ENCODE data around the gene ARMC5. TPM values are rescaled to one million over a fixed set of nuclear protein-coding genes. Genes with fewer than 3 reads are reported as not detected.
A peak's percentile ranks its signal among the peaks of the same experiment; 100 is the strongest.
"Not testable (repeated sequence)": the region's sequence is repeated elsewhere in the genome, so short reads cannot be mapped to it uniquely, and the experiment has no call there.

Gene ARMC5
- polyA plus RNA-seq, 1 donor, result 13.6 TPM

DNA sequence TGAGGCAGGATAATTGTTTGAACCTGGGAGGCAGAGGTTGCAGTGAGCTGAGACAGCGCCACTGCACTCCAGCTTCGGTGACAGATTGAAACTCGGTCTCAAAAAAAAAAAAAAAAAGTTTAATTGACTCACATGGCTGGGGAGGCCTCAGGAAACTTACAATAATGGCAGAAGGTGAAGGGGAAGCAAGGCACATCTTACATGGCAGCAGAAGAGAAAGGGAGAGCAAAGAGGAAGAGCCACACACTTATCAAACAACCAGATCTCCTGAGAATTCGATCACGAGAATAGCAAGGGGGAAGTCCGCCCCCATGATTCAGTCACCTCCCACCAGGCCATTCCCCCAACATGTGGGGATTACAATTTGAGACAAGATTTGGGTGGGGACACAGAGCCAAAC is 13.4 kb upstream of the ARMC5 start:
- DNase-seq; H3K9me3 ChIP-seq (ENCODE audit: control insufficient read depth, low read depth, low read length); H3K36me3 ChIP-seq (ENCODE audit: control insufficient read depth, insufficient read depth, low read length); H3K27me3 ChIP-seq (ENCODE audit: control insufficient read depth, insufficient read depth, low read length); H3K4me3 ChIP-seq (ENCODE audit: low read length); H3K27ac ChIP-seq (ENCODE audit: low read length); H3K4me1 ChIP-seq (ENCODE audit: control insufficient read depth, insufficient read depth, low read length): not testable (repeated sequence)
- WGBS (ENCODE audit: insufficient coverage, low lambda C conversion rate), result no CpG with 5 or more reads among the region's 6 CpGs

DNA sequence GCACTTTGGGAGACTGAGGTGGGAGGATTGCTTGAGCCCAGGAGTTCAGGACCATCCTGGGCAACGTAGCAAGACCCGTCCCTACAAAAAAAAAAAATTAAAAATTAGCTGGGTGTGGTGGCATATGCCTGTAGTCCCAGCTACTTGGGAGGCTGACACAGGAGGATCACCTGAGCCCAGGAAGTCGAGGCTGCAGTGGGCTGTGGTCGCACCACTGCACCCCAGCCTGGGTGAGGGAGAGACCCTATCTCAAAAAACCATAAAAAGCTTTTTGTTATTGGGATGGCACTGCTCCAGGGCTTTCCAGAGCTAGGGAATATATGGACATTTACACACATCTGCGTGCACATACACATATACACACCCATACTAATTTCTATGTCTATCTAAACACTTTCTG is 8.1 kb upstream of the ARMC5 start:
- Histone ChIP-seq H3K4me1 (ENCODE audit: control insufficient read depth, insufficient read depth, low read length) (no peaks in the 10 kb centered on the region), H3K27me3 (ENCODE audit: control insufficient read depth, insufficient read depth, low read length) (no peaks in the 10 kb centered on the region), H3K27ac (ENCODE audit: low read length) (no peak overlapping the region), H3K36me3 (ENCODE audit: control insufficient read depth, insufficient read depth, low read length) (peaks cover 4% of the 10 kb centered on the region), H3K4me3 (ENCODE audit: low read length) (no peak overlapping the region), H3K9me3 (ENCODE audit: control insufficient read depth, low read depth, low read length) (no peaks in the 10 kb centered on the region)
- no CpG with 5 or more reads among the region's 5 CpGs for WGBS (ENCODE audit: insufficient coverage, low lambda C conversion rate)
- DNase-seq, result no peak

DNA sequence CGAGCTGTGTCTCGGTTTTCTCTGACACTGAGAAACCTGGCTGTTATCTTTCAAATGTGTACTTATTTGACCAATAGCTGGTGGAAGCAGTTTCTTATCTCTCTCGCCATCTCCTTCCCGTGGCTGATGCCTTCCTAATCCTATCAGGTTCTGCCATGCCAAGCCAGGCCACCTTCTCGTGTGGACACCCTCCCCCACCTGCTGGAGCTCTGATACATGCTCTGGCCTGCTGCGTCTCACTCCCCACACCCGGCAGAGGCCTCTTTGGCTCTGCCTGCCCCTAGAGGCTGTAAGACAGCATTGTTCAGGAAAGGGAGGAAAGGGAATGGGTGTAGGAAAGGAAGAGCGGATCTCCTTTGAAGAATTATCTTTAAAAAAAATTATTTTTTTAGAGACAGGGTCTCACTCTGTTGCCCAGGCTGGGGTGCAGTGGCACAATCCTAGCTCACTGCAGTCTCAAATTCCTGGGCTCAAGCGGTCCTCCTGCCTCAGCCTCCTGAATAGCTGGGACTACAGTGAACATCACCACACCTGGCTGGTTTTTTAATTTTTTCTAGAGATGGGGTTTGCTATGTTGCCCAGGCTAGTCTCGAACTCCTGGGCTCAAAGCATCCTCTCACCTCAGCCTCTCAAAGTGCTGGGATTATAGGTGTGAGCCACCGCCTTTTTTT is 7.5 kb upstream of the ARMC5 start:
- Histone ChIP-seq H3K27ac (ENCODE audit: low read length) (no peak overlapping the region), H3K4me3 (ENCODE audit: low read length) (no peak overlapping the region), H3K27me3 (ENCODE audit: control insufficient read depth, insufficient read depth, low read length) (no peaks in the 10 kb centered on the region), H3K4me1 (ENCODE audit: control insufficient read depth, insufficient read depth, low read length) (peaks cover 5% of the 10 kb centered on the region), H3K9me3 (ENCODE audit: control insufficient read depth, low read depth, low read length) (no peaks in the 10 kb centered on the region), H3K36me3 (ENCODE audit: control insufficient read depth, insufficient read depth, low read length) (peaks cover 6% of the 10 kb centered on the region)
- DNase-seq, result peak; percentile 69 to 70
- 43% methylated on average over 1 of the region's 11 CpGs for WGBS (ENCODE audit: insufficient coverage, low lambda C conversion rate)

DNA sequence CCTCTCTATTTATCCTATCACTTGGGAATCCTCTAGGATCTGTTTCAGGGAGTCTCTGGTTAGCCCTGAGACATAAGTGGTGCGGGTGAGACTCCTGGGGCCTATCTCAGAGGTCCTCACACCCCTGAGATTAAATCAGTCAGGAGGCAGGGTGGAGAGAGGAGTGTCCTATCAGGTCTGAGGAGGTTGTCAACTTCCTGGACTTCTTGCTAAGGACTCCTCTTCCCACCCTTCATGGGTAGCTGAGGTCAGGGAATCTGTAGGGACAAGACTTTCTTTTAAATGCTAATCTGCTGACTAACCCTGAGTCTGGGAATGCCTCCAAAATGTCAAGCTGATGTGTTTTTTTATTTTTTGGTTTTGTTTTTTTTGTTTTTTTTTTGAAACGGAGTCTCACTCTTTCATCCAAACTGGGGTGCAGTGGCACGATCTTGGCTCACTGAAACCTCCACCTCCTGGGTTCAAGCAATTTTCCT is 6.6 kb upstream of the ARMC5 start:
- Histone ChIP-seq H3K27ac (ENCODE audit: low read length) (no peak overlapping the region), H3K36me3 (ENCODE audit: control insufficient read depth, insufficient read depth, low read length) (peaks cover 9% of the 10 kb centered on the region), H3K9me3 (ENCODE audit: control insufficient read depth, low read depth, low read length) (no peaks in the 10 kb centered on the region), H3K4me1 (ENCODE audit: control insufficient read depth, insufficient read depth, low read length) (peaks cover 13% of the 10 kb centered on the region), H3K4me3 (ENCODE audit: low read length) (no peak overlapping the region), H3K27me3 (ENCODE audit: control insufficient read depth, insufficient read depth, low read length) (no peaks in the 10 kb centered on the region)
- WGBS (ENCODE audit: insufficient coverage, low lambda C conversion rate), result no CpG with 5 or more reads among the region's 3 CpGs
- no peak for DNase-seq

DNA sequence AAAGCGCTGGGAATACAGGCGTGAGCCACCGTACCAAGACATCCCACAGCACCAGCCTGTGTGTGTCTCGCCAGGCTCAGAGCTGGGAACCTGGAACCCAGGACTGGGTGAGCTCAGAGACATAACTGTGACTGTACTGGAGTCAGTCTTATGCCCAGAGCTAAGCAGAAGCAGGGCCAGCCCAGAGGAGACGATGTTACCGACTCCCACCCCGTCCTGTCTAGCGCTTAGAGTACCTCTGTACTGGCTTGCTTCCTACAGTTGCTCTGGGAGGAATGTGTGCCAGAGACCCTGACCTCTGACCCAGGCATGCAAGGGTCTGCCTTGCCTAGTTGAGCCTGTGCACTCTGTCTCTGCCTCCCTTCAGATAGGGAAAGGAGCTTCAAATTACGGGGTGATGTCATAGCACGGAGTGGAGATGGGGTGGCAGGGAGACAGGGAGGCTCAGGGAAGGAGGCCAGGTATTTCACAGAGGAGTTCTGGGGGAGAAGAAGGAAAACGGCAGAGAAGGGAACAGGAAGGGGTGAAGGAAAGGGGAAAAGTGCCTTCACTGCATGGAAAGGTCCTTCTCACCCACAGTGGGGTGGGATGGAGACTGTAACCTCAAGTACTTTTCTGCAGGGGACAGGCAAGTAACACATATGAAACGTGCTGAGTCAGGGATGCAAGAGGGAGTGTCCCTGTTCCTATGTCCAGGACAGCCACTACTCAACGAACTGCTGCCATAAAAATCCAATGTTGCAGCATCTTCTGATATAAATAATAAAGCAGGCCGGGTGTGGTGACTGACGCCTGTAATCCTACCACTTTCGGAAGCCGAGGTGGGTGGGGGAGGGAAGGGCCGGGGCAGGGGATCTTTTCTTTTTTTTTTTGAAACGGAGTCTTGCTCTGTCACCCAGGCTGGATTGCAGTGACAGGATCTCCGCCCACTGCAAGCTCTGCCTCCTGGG is 5.8 kb upstream of the ARMC5 start:
- 20% methylated on average over 1 of the region's 20 CpGs for WGBS (ENCODE audit: insufficient coverage, low lambda C conversion rate)
- Histone ChIP-seq H3K4me3 (ENCODE audit: low read length) (no peak overlapping the region), H3K27ac (ENCODE audit: low read length) (no peak overlapping the region), H3K9me3 (ENCODE audit: control insufficient read depth, low read depth, low read length) (no peaks in the 10 kb centered on the region), H3K27me3 (ENCODE audit: control insufficient read depth, insufficient read depth, low read length) (no peaks in the 10 kb centered on the region), H3K36me3 (ENCODE audit: control insufficient read depth, insufficient read depth, low read length) (peaks cover 9% of the 10 kb centered on the region), H3K4me1 (ENCODE audit: control insufficient read depth, insufficient read depth, low read length) (peaks cover 17% of the 10 kb centered on the region)
- DNase-seq, result peak; percentile 44 to 68

DNA sequence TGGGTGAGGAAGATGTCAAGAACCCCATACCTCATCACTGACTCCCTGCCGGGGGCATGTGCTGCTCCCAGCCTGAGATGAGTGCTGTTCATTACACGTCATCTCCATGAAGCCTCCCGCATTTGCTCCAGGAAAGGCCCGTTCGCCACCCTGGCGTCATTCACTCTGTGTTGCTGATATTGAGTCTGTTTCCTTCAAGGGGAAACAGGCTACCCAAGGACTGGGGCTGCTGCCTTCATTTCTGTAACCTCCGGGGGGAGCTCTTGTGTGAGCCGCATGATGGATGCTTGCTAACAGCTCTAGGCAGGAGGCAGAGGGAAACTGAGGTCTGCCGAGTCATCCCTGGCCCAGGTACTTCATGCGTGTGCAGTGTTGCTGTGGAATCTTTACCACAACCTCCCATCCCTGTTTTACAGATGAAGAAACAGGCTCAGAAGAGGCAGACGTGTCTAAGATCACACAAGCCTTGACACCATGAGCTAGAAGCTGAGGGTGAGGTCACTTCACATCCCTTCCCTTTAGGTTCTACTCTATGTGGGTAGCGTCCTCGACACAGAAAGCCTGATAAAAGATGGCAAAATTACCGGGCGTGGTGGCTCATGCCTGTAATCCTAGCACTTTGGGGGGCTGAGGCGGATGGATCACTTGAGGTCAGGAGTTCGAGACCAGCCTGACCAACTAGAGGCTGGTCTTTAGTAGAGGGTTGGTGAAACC is 3.5 kb upstream of the ARMC5 start:
- Histone ChIP-seq H3K36me3 (ENCODE audit: control insufficient read depth, insufficient read depth, low read length) (peaks cover 9% of the 10 kb centered on the region), H3K4me3 (ENCODE audit: low read length) (no peak overlapping the region), H3K27ac (ENCODE audit: low read length) (no peak overlapping the region), H3K9me3 (ENCODE audit: control insufficient read depth, low read depth, low read length) (no peaks in the 10 kb centered on the region), H3K4me1 (ENCODE audit: control insufficient read depth, insufficient read depth, low read length) (peaks cover 22% of the 10 kb centered on the region), H3K27me3 (ENCODE audit: control insufficient read depth, insufficient read depth, low read length) (no peaks in the 10 kb centered on the region)
- no CpG with 5 or more reads among the region's 17 CpGs for whole genome bisulfite sequencing (ENCODE audit: insufficient coverage, low lambda C conversion rate)
- DNase-seq, result no peak

DNA sequence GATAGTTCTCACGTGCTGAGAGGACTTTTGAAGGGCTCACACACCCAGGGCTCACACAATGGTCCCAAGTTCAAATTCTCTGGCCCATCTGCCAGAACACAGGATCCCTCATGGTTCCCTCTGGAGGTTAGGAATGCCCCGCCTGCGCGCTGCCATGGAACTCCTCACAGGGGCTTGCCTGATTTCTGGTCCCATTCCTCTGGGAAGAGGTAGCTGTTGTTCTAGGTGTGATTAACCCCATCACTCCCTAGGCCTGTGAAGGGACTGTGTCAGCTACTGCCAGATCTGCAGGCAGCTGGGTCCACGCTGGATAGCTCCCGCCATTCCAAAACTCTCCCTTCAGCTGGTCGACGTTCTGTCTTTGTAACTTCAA is 2.3 kb upstream of the ARMC5 start:
- DNase-seq, result no peak
- Histone ChIP-seq H3K27ac (ENCODE audit: low read length) (no peak overlapping the region), H3K4me1 (ENCODE audit: control insufficient read depth, insufficient read depth, low read length) (peaks cover 22% of the 10 kb centered on the region), H3K4me3 (ENCODE audit: low read length) (no peak overlapping the region), H3K36me3 (ENCODE audit: control insufficient read depth, insufficient read depth, low read length) (peaks cover 14% of the 10 kb centered on the region), H3K27me3 (ENCODE audit: control insufficient read depth, insufficient read depth, low read length) (no peaks in the 10 kb centered on the region), H3K9me3 (ENCODE audit: control insufficient read depth, low read depth, low read length) (no peaks in the 10 kb centered on the region)
- WGBS (ENCODE audit: insufficient coverage, low lambda C conversion rate), result no CpG with 5 or more reads among the region's 8 CpGs

DNA sequence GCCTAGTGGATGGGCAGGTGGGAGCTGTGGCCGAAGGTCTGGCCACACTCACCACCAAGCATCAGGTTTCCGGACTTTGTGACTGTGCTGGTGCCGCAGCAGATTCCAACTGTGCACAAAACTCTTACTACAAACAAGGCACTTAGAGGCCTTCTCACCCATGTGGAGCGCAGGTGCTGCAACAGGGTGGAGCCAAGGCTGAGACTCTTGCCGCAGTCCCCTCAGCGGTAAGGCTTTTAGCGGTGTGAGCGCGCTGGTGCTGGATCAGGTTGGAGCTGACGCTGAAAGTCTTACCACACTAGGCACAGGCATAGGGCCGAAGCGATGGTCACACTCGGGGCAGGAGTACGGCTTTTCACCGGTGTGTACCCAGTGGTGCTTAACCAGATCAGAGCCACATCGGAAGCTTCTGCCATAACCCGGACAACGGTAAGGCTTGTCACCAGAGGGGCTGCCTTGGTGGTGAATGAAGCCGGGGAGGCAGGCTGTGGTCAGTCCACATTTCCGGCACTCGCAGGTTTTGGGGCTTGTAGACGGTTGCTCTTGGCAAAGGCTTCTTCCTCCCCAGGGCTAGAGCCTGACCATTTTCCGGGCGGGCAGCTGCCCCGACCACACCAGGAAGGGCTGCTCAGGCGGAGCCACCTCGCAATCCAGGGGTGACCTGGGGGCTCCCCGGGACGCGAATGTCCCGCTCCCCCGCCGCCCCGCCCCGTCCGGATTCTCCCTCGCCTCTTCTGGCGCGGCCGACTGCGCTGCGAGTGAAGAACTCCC is 1.0 kb upstream of the ARMC5 start:
- WGBS (ENCODE audit: insufficient coverage, low lambda C conversion rate), result no CpG with 5 or more reads among the region's 42 CpGs
- peak overlapping the region; percentile 67 for H3K4me3 ChIP-seq (ENCODE audit: low read length)
- H3K4me1 ChIP-seq (ENCODE audit: control insufficient read depth, insufficient read depth, low read length), result peaks cover 22% of the 10 kb centered on the region
- H3K9me3 ChIP-seq (ENCODE audit: control insufficient read depth, low read depth, low read length), result no peaks in the 10 kb centered on the region
- H3K36me3 ChIP-seq (ENCODE audit: control insufficient read depth, insufficient read depth, low read length), result peaks cover 25% of the 10 kb centered on the region
- DNase-seq, result peak; percentile 66 to 84
- no peaks in the 10 kb centered on the region for H3K27me3 ChIP-seq (ENCODE audit: control insufficient read depth, insufficient read depth, low read length)
- H3K27ac ChIP-seq (ENCODE audit: low read length), result peak overlapping the region; percentile 85

DNA sequence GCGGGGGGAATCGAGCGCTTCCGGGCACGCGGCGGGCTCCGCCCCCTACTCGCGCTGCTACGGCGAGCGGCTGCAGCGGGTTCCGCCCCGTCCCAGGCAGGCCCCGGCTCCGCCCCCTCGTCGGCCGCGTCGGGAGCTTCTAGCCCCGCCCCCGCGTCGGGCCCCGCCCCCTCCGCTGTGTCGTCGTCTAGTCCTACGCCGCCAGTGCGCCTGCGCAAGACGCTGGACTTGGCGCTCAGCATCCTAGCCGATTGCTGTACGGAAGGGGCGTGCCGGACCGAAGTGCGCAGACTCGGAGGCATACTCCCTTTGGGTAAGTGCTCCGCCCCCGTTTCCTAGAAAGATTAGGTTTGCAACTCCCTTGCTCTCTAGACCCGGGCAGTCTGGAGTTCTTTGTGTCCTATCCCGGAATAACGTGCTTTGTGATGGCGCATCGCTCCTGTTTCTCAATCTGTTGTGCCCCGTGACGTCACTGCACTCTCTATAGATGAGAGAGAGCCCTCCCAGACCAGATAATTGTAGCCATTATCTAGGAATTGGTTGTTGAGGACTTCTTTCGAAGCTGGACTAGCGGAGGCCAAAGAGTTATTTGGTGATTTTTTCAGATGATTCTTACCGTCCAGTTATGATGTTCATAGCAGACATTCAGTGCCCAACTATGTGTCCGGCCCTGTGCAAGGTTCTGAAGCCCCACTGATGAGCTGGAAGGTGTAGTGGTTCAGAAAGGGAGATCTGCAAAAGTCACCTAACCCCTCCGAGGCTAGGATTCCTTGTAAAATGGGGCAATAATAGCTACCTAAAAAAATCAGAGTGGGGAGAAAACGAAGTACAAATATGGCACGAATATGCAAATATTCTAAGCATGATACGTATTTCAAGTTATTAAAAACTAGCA is 633 bp downstream of the ARMC5 start:
- peak overlapping the region; percentile 67 for H3K4me3 ChIP-seq (ENCODE audit: low read length)
- 20% methylated on average over 1 of the region's 61 CpGs for WGBS (ENCODE audit: insufficient coverage, low lambda C conversion rate)
- H3K9me3 ChIP-seq (ENCODE audit: control insufficient read depth, low read depth, low read length), result no peaks in the 10 kb centered on the region
- H3K27ac ChIP-seq (ENCODE audit: low read length), result peak overlapping the region; percentile 95
- peak; percentile 99 to 100 for DNase-seq
- peaks cover 39% of the 10 kb centered on the region for H3K36me3 ChIP-seq (ENCODE audit: control insufficient read depth, insufficient read depth, low read length)
- H3K4me1 ChIP-seq (ENCODE audit: control insufficient read depth, insufficient read depth, low read length), result peaks cover 22% of the 10 kb centered on the region
- H3K27me3 ChIP-seq (ENCODE audit: control insufficient read depth, insufficient read depth, low read length), result no peaks in the 10 kb centered on the region
